GM19397 (cell line): ENCODE measurements around the gene LRRK1.

Experiments used
- ATAC-seq: cut with Tn5 transposase; IDR thresholded peaks from one replicate; pipeline ENCODE4 v1.9.1; 2021; ENCODE audit warnings: mild to moderate bottlenecking, moderate library complexity; ENCODE audit not compliant: unreplicated experiment

The LRRK1 gene

GRCh38 chr15:100931143-100931890 lies 12.2 kb downstream of the LRRK1 start:
- ATAC-seq: no peak

- no peak for ATAC-seq
Observed at GRCh38 chr15:100932676-100933348, 13.7 kb downstream of the LRRK1 start.

- no peak for ATAC-seq
Observed at GRCh38 chr15:100934166-100934565, 15.0 kb downstream of the LRRK1 start.

- ATAC-seq: no peak
Observed at GRCh38 chr15:100934726-100935125, 15.6 kb downstream of the LRRK1 start.

GRCh38 chr15:100937171-100937570 lies 18.0 kb downstream of the LRRK1 start:
- ATAC-seq: no peak

GRCh38 chr15:100939791-100940190 lies 20.6 kb downstream of the LRRK1 start:
- no peak for ATAC-seq

- ATAC-seq: peak; percentile 71
Observed at GRCh38 chr15:100940767-100941379, 21.7 kb downstream of the LRRK1 start.

GRCh38 chr15:100941536-100941935 lies 22.4 kb downstream of the LRRK1 start:
- ATAC-seq: peak; percentile 65

- no peak for ATAC-seq
Observed at GRCh38 chr15:100942656-100943425, 23.7 kb downstream of the LRRK1 start.

GRCh38 chr15:100944244-100944895 lies 25.2 kb downstream of the LRRK1 start:
- ATAC-seq: no peak

- no peak for ATAC-seq
Observed at GRCh38 chr15:100944986-100945385, 25.8 kb downstream of the LRRK1 start.

GRCh38 chr15:100947760-100948429 lies 28.7 kb downstream of the LRRK1 start:
- no peak for ATAC-seq

- ATAC-seq: no peak
Observed at GRCh38 chr15:100948430-100948762, 29.2 kb downstream of the LRRK1 start.

GRCh38 chr15:100949691-100950090 lies 30.5 kb downstream of the LRRK1 start:
- ATAC-seq: no peak

GRCh38 chr15:100951965-100952364 lies 32.8 kb downstream of the LRRK1 start:
- no peak for ATAC-seq

- ATAC-seq: no peak
Observed at GRCh38 chr15:100952566-100952965, 33.4 kb downstream of the LRRK1 start.

GRCh38 chr15:100958326-100959065 lies 39.3 kb downstream of the LRRK1 start:
- ATAC-seq: no peak

- no peak for ATAC-seq
Observed at GRCh38 chr15:100959066-100960050, 40.2 kb downstream of the LRRK1 start.
